ENCODE results near the gene C18orf63.

GRCh38 chr18:74329688-74330205 is 14.1 kb downstream of the C18orf63 start:
- TF ChIP-seq JUN (CRISPR knock-in tag; IDR thresholded peaks at IDR 0.05) (no peak), NFYB (CRISPR knock-in tag; conservative IDR thresholded peaks at IDR 0.05; ENCODE audit: low read depth) (no peak), CREB1 (CRISPR knock-in tag; IDR thresholded peaks at IDR 0.05) (no peak), SP1 (CRISPR knock-in tag; conservative IDR thresholded peaks at IDR 0.05) (no peak), E2F5 (CRISPR knock-in tag; IDR thresholded peaks at IDR 0.05) (no peak), FOXP4 (CRISPR knock-in tag; IDR thresholded peaks at IDR 0.05) (no peak), CTCF (IDR thresholded peaks at IDR 0.05) (no peak), HMGXB4 (CRISPR knock-in tag; IDR thresholded peaks at IDR 0.05) (no peak)
